Inferior parietal cortex (tissue), 1 donor: ENCODE results near the gene CXCL3.
A peak's percentile ranks its signal among the peaks of the same experiment; 100 is the strongest.
"Not testable (repeated sequence)": the region's sequence is repeated elsewhere in the genome, so short reads cannot be mapped to it uniquely, and the experiment has no call there.

Experiments
- DNase-seq: peaks from one replicate; pipeline ENCODE4 v3.0.0-alpha.2; 2016; ENCODE audit errors: extremely low spot score

CXCL3 gene

GRCh38 chr4:74038425-74039314 lies at the start of gene CXCL3:
Gene CXCL3, minus strand, starts transcription at chr4:74038689. Its CDS starts 78 bp downstream, at chr4:74038611.
- peak; percentile 28 for DNase-seq

- DNase-seq = no peak
Observed at GRCh38 chr4:74087481-74087880, 49.0 kb upstream of the CXCL3 start.

- no peak for DNase-seq
Observed at GRCh38 chr4:74085669-74086068, 47.2 kb upstream of the CXCL3 start.

- DNase-seq = no peak
Observed at GRCh38 chr4:74084984-74085383, 46.5 kb upstream of the CXCL3 start.

- DNase-seq = no peak
Observed at GRCh38 chr4:74083546-74083945, 45.1 kb upstream of the CXCL3 start.

GRCh38 chr4:74081035-74081434 lies 42.5 kb upstream of the CXCL3 start:
- DNase-seq = no peak

- not testable (repeated sequence) for DNase-seq
Observed at GRCh38 chr4:74080351-74080750, 41.9 kb upstream of the CXCL3 start.

GRCh38 chr4:74079024-74079423 lies 40.5 kb upstream of the CXCL3 start:
- DNase-seq = not testable (repeated sequence)

GRCh38 chr4:74073358-74073757 lies 34.9 kb upstream of the CXCL3 start:
- no peak for DNase-seq

GRCh38 chr4:74072739-74073138 lies 34.2 kb upstream of the CXCL3 start:
- no peak for DNase-seq

GRCh38 chr4:74067586-74067985 lies 29.1 kb upstream of the CXCL3 start:
- DNase-seq = no peak

GRCh38 chr4:74066232-74066631 lies 27.7 kb upstream of the CXCL3 start:
- no peak for DNase-seq

GRCh38 chr4:74065115-74065642 lies 26.7 kb upstream of the CXCL3 start:
- no peak for DNase-seq

- DNase-seq = no peak
Observed at GRCh38 chr4:74063859-74064258, 25.4 kb upstream of the CXCL3 start.

GRCh38 chr4:74062953-74063352 lies 24.5 kb upstream of the CXCL3 start:
- no peak for DNase-seq

GRCh38 chr4:74061430-74061829 lies 22.9 kb upstream of the CXCL3 start:
- DNase-seq = no peak

GRCh38 chr4:74059161-74059829 lies 20.8 kb upstream of the CXCL3 start:
- DNase-seq = no peak

- no peak for DNase-seq
Observed at GRCh38 chr4:74058048-74058651, 19.7 kb upstream of the CXCL3 start.

GRCh38 chr4:74057588-74057987 lies 19.1 kb upstream of the CXCL3 start:
- DNase-seq = no peak

GRCh38 chr4:74056858-74057562 lies 18.5 kb upstream of the CXCL3 start:
- DNase-seq = no peak

GRCh38 chr4:74056114-74056857 lies 17.8 kb upstream of the CXCL3 start:
- no peak for DNase-seq
